22Rv1 (cell line): ENCODE measurements around the gene RGS7.

ENCODE experiments used
- CTCF ChIP-seq: fragments of 450-650 bp; IDR thresholded peaks from 2 replicates; pipeline ENCODE4 v1.5.1; 2017; ENCODE audit warnings: mild to moderate bottlenecking
- ZFX ChIP-seq: fragments of 450-650 bp; IDR thresholded peaks from 2 replicates; pipeline ENCODE4 v1.6.1; 2017; ENCODE audit warnings: antibody characterized with exemption, borderline replicate concordance

- no peak for TF ChIP-seq CTCF
- TF ChIP-seq ZFX: no peak
These were observed 308.4 kb downstream of the RGS7 start for GRCh38 chr1:241048622-241049021.
